A673 (cell line): ENCODE measurements around the gene CNPPD1.

ENCODE experiments used
- EZH2 ChIP-seq: fragments of 200-600 bp; sonication (generic); IDR thresholded peaks from 2 replicates; pipeline ENCODE4 v1.6.1; 2017; ENCODE audit warnings: borderline replicate concordance, low read depth, mild to moderate bottlenecking, mixed read lengths, antibody characterized with exemption, low read length; ENCODE audit not compliant: poor library complexity, severe bottlenecking
- TF ChIP-seq, protein P1 (sequence below): fragments of 300-800, 200-600 bp; sonication (generic); conservative IDR thresholded peaks from 2 replicates; pipeline ENCODE4 v1.5.1; 2017; ENCODE audit warnings: low read depth, mild to moderate bottlenecking, antibody characterized with exemption, low read length, moderate library complexity, mixed read lengths

DNA sequence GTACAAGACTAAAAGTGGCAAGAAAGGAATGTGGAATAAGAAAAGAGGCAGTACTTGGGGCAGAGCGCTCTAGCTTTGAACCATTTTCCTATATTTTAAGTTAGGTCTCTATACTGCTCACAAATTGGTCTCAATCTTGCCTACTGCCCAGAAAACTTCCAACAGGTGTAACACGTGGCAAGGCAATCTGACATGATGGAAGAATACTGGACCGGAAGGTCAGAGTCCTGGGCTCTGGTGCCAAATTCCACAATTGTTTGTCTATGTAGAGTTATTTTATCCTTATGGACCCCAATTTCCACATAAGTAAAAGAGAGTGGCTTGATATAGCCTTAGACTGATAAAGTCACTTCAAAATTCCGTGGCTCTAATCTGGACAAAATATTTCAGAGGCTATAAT is 45.0 kb downstream of the CNPPD1 start:
- TF ChIP-seq, protein P1, sequence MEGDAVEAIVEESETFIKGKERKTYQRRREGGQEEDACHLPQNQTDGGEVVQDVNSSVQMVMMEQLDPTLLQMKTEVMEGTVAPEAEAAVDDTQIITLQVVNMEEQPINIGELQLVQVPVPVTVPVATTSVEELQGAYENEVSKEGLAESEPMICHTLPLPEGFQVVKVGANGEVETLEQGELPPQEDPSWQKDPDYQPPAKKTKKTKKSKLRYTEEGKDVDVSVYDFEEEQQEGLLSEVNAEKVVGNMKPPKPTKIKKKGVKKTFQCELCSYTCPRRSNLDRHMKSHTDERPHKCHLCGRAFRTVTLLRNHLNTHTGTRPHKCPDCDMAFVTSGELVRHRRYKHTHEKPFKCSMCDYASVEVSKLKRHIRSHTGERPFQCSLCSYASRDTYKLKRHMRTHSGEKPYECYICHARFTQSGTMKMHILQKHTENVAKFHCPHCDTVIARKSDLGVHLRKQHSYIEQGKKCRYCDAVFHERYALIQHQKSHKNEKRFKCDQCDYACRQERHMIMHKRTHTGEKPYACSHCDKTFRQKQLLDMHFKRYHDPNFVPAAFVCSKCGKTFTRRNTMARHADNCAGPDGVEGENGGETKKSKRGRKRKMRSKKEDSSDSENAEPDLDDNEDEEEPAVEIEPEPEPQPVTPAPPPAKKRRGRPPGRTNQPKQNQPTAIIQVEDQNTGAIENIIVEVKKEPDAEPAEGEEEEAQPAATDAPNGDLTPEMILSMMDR = no peak
- no peak for TF ChIP-seq EZH2
